GM21786 (cell line): ENCODE measurements around the gene ERC2.

Source experiments
- ATAC-seq: cut with Tn5 transposase; IDR thresholded peaks from one replicate; pipeline ENCODE4 v1.9.1; 2021; ENCODE audit not compliant: unreplicated experiment

The ERC2 gene

GRCh38 chr3:55724407-55724784, 743.9 kb downstream of the ERC2 start:
- no peak for ATAC-seq

- ATAC-seq, result no peak
These were observed 744.4 kb downstream of the ERC2 start for GRCh38 chr3:55723653-55724406.

- ATAC-seq, result no peak
These were observed 746.4 kb downstream of the ERC2 start for GRCh38 chr3:55721716-55722484.

- no peak for ATAC-seq
These were observed 747.7 kb downstream of the ERC2 start for GRCh38 chr3:55720614-55721013.

GRCh38 chr3:55719508-55719907, 748.8 kb downstream of the ERC2 start:
- no peak for ATAC-seq

- ATAC-seq, result no peak
These were observed 749.3 kb downstream of the ERC2 start for GRCh38 chr3:55719006-55719405.

GRCh38 chr3:55718521-55718921, 749.7 kb downstream of the ERC2 start:
- no peak for ATAC-seq

- ATAC-seq, result no peak
These were observed 750.2 kb downstream of the ERC2 start for GRCh38 chr3:55718074-55718473.

GRCh38 chr3:55717481-55717880, 750.8 kb downstream of the ERC2 start:
- no peak for ATAC-seq

GRCh38 chr3:55716611-55717225, 751.5 kb downstream of the ERC2 start:
- ATAC-seq, result no peak

GRCh38 chr3:55716044-55716443, 752.2 kb downstream of the ERC2 start:
- no peak for ATAC-seq

GRCh38 chr3:55714057-55714456, 754.2 kb downstream of the ERC2 start:
- ATAC-seq, result no peak

- no peak for ATAC-seq
These were observed 756.6 kb downstream of the ERC2 start for GRCh38 chr3:55711646-55712045.

- no peak for ATAC-seq
These were observed 758.8 kb downstream of the ERC2 start for GRCh38 chr3:55709411-55710012.

- ATAC-seq, result no peak
These were observed 759.3 kb downstream of the ERC2 start for GRCh38 chr3:55708921-55709320.

- no peak for ATAC-seq
These were observed 760.0 kb downstream of the ERC2 start for GRCh38 chr3:55708242-55708641.

GRCh38 chr3:55704521-55704920, 763.7 kb downstream of the ERC2 start:
- ATAC-seq, result no peak

- no peak for ATAC-seq
These were observed 765.4 kb downstream of the ERC2 start for GRCh38 chr3:55702822-55703221.

GRCh38 chr3:55701997-55702396, 766.3 kb downstream of the ERC2 start:
- no peak for ATAC-seq

- no peak for ATAC-seq
These were observed 769.4 kb downstream of the ERC2 start for GRCh38 chr3:55698831-55699230.

GRCh38 chr3:55697177-55697865, 770.9 kb downstream of the ERC2 start:
- ATAC-seq, result no peak
